Stimulated activated CD4-positive, alpha-beta T cell treated with anti-CD3 and anti-CD28 coated beads, Interleukin-15, amount 100 ng/mL, for 48 hours (primary cell): Measurements from ENCODE around the gene OTUD3.
"Not testable (repeated sequence)": the region's sequence is repeated elsewhere in the genome, so short reads cannot be mapped to it uniquely, and the experiment has no call there.

ENCODE experiments used
- DNase-seq, 2 donors: peaks; one replicate each; pipeline ENCODE4 v3.0.0-alpha.2; 2020; ENCODE audit warnings: low read depth in 2 of 2

The OTUD3 gene

GRCh38 chr1:19882111-19883071 is at the start of gene OTUD3:
Gene OTUD3, plus strand, starts transcription at chr1:19882395. Its CDS starts 119 bp downstream, at chr1:19882514.
- DNase-seq = peak; percentile 90 to 93

- DNase-seq = no peak
Measured at GRCh38 chr1:19835578-19835977, 46.6 kb upstream of the OTUD3 start.

- DNase-seq = no peak
Measured at GRCh38 chr1:19837866-19838265, 44.3 kb upstream of the OTUD3 start.

GRCh38 chr1:19840228-19840627 is 42.0 kb upstream of the OTUD3 start:
- no peak for DNase-seq

- DNase-seq = no peak
Measured at GRCh38 chr1:19844731-19845495, 37.3 kb upstream of the OTUD3 start.

- DNase-seq = no peak
Measured at GRCh38 chr1:19845555-19845954, 36.6 kb upstream of the OTUD3 start.

- DNase-seq = no peak
Measured at GRCh38 chr1:19846338-19846737, 35.9 kb upstream of the OTUD3 start.

- DNase-seq = not testable (repeated sequence)
Measured at GRCh38 chr1:19847334-19847733, 34.9 kb upstream of the OTUD3 start.

GRCh38 chr1:19849307-19849706 is 32.9 kb upstream of the OTUD3 start:
- DNase-seq = not testable (repeated sequence)

GRCh38 chr1:19850214-19850613 is 32.0 kb upstream of the OTUD3 start:
- DNase-seq = no peak

- DNase-seq = no peak
Measured at GRCh38 chr1:19852036-19852435, 30.2 kb upstream of the OTUD3 start.

- no peak for DNase-seq
Measured at GRCh38 chr1:19854866-19855265, 27.3 kb upstream of the OTUD3 start.

- no peak for DNase-seq
Measured at GRCh38 chr1:19858893-19859292, 23.3 kb upstream of the OTUD3 start.

GRCh38 chr1:19859876-19860275 is 22.3 kb upstream of the OTUD3 start:
- no peak for DNase-seq

GRCh38 chr1:19860418-19860817 is 21.8 kb upstream of the OTUD3 start:
- DNase-seq = no peak

- DNase-seq = no peak
Measured at GRCh38 chr1:19861034-19861433, 21.2 kb upstream of the OTUD3 start.

GRCh38 chr1:19861842-19862530 is 20.2 kb upstream of the OTUD3 start:
- no peak for DNase-seq

- DNase-seq = no peak
Measured at GRCh38 chr1:19862944-19863343, 19.3 kb upstream of the OTUD3 start.

- DNase-seq = no peak
Measured at GRCh38 chr1:19864570-19865160, 17.5 kb upstream of the OTUD3 start.

GRCh38 chr1:19866029-19866428 is 16.2 kb upstream of the OTUD3 start:
- DNase-seq = no peak

- DNase-seq = no peak
Measured at GRCh38 chr1:19866758-19867157, 15.4 kb upstream of the OTUD3 start.

- not testable (repeated sequence) for DNase-seq
Measured at GRCh38 chr1:19868575-19868974, 13.6 kb upstream of the OTUD3 start.
